SU-DHL-6 (cell line): ENCODE results near the gene BCAN.

Experiments used
- EZH2phosphoT487 ChIP-seq: fragments of 200-600 bp; sonication (generic), shearing (Covaris generic); conservative IDR thresholded peaks from 2 replicates; pipeline ENCODE4 v1.6.1; 2018; ENCODE audit warnings: mild to moderate bottlenecking, antibody characterized with exemption, low read length, moderate library complexity, mixed read lengths
- TF ChIP-seq, protein P1 (sequence below): fragments of 200-600 bp; sonication (generic); IDR thresholded peaks from one replicate; pipeline ENCODE4 v1.5.1; 2017; ENCODE audit warnings: antibody characterized with exemption, mild to moderate bottlenecking, low read length, moderate library complexity; ENCODE audit not compliant: insufficient read depth, poor library complexity, severe bottlenecking

DNA sequence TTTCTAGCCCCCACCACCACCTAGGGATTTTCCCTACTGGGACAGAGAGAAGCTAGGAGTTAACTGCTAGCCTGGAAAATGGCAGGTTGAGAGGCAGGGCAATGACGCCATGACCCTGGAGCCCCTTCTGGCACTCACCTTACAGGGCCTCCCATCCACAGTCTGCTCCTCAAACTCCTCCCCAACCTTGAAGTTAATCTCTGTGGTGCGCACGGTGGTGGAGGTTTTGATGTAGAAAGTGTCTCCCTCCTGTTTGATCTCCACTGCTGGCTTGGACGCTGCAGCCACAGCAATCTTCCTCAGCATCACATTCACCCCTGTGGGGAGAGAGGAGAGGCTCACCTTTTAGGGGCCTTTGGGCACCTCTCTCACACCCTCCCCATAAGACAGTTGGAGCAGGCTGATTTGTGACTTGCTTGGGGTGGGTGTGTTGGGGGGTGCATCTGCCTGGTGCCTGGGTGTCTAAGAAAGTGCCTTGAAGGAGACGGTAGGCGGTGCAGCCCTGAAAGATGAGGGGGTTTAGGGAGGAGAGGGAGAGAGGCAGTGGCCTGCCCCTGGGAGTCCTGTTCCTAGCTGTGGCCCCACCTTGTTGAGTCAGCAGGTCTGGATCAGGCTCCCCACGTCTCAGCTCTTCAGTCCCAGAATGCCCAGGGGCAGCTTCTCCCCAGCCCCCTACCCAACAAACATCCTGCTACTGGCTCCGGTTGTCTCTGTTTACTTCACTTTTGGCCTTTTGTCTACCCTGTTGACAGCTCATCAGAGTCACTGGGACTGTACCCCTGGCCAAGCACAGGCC lies 59.0 kb downstream of the BCAN start:
- TF ChIP-seq, protein P1, sequence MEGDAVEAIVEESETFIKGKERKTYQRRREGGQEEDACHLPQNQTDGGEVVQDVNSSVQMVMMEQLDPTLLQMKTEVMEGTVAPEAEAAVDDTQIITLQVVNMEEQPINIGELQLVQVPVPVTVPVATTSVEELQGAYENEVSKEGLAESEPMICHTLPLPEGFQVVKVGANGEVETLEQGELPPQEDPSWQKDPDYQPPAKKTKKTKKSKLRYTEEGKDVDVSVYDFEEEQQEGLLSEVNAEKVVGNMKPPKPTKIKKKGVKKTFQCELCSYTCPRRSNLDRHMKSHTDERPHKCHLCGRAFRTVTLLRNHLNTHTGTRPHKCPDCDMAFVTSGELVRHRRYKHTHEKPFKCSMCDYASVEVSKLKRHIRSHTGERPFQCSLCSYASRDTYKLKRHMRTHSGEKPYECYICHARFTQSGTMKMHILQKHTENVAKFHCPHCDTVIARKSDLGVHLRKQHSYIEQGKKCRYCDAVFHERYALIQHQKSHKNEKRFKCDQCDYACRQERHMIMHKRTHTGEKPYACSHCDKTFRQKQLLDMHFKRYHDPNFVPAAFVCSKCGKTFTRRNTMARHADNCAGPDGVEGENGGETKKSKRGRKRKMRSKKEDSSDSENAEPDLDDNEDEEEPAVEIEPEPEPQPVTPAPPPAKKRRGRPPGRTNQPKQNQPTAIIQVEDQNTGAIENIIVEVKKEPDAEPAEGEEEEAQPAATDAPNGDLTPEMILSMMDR: no peak
- TF ChIP-seq EZH2phosphoT487: no peak
